Upper lobe of right lung (tissue), 1 donor: ENCODE data around the gene COX20. TPM values are rescaled to one million over a fixed set of nuclear protein-coding genes. Genes with fewer than 3 reads are reported as not detected.

Experiments
- ATAC-seq: fragments of 200-7000 bp; cut with Tn5 transposase; one replicate; pipeline ENCODE4 v1.9.1; 2020; ENCODE audit warnings: mild to moderate bottlenecking, moderate library complexity
- DNase-seq: peaks from one replicate; pipeline ENCODE4 v3.0.0-alpha.2; 2020
- H3K27ac ChIP-seq: fragments of 200-600 bp; one replicate; pipeline ENCODE4 v1.8.0; 2022
- H3K27me3 ChIP-seq: fragments of 200-600 bp; one replicate; pipeline ENCODE4 v1.8.0; 2022; ENCODE audit warnings: mild to moderate bottlenecking
- H3K36me3 ChIP-seq: fragments of 200-600 bp; one replicate; pipeline ENCODE4 v1.8.0; 2022
- H3K4me1 ChIP-seq: fragments of 200-600 bp; one replicate; pipeline ENCODE4 v1.8.0; 2022
- H3K4me3 ChIP-seq: fragments of 200-600 bp; one replicate; pipeline ENCODE4 v1.8.0; 2022; ENCODE audit warnings: mild to moderate bottlenecking
- H3K9me3 ChIP-seq: fragments of 200-600 bp; one replicate; pipeline ENCODE4 v1.8.0; 2022
- CTCF ChIP-seq: fragments of 200-600 bp; IDR thresholded peaks from one replicate; pipeline ENCODE4 v1.8.0; 2022; ENCODE audit warnings: antibody characterized with exemption
- intact Hi-C: fragments of 100-400 bp; cut with DNase I; formaldehyde crosslinking; loops from one replicate; pipeline ENCODE4 v1.11.0; 2022
- total RNA-seq: library from RNA; stranded (reverse); fragmentation: NEBNext Ultra II Directional; extraction: Animal tissue kit (Norgen Biotek cat#: 25700); gene quantifications from one replicate; pipeline ENCODE4 v1.2.1, GENCODE V29; 2021
- donor health status: DM: no; HTN: yes; CAD: no; lungs with severe emphysema.

COX20 gene
- total RNA-seq, 1 donor from 2014 or later = 25.0 TPM

GRCh38 chr1:244866355-244866754, 30.9 kb downstream of the COX20 start:
- no peaks in the 10 kb centered on the region for H3K9me3 ChIP-seq
- no peak overlapping the region for H3K4me3 ChIP-seq
- H3K36me3 ChIP-seq = peaks cover 8% of the 10 kb centered on the region
- intact Hi-C loops = no loop called here
- H3K27ac ChIP-seq = peak overlapping the region; percentile 100
- peaks cover 12% of the 10 kb centered on the region for H3K4me1 ChIP-seq
- no peak for ATAC-seq
- no peak for TF ChIP-seq CTCF
- no peaks in the 10 kb centered on the region for H3K27me3 ChIP-seq
- no peak for DNase-seq

- DNase-seq (no peak), ATAC-seq (no peak)
- H3K27me3 ChIP-seq = no peaks in the 10 kb centered on the region
- H3K27ac ChIP-seq = no peak overlapping the region
- TF ChIP-seq CTCF = no peak
- no peaks in the 10 kb centered on the region for H3K9me3 ChIP-seq
- intact Hi-C loops = no loop called here
- H3K4me1 ChIP-seq = peaks cover 6% of the 10 kb centered on the region
- H3K36me3 ChIP-seq = no peaks in the 10 kb centered on the region
- H3K4me3 ChIP-seq = no peak overlapping the region
These were observed 33.3 kb downstream of the COX20 start for GRCh38 chr1:244868484-244869363.

GRCh38 chr1:244869364-244869827, 33.9 kb downstream of the COX20 start:
- intact Hi-C loops = no loop called here
- TF ChIP-seq CTCF = no peak
- Histone ChIP-seq H3K27me3 (no peaks in the 10 kb centered on the region), H3K4me1 (peaks cover 6% of the 10 kb centered on the region), H3K9me3 (no peaks in the 10 kb centered on the region), H3K27ac (no peak overlapping the region), H3K4me3 (no peak overlapping the region), H3K36me3 (no peaks in the 10 kb centered on the region)
- ATAC-seq = no peak
- no peak for DNase-seq

- no peaks in the 10 kb centered on the region for H3K27me3 ChIP-seq
- no peak overlapping the region for H3K4me3 ChIP-seq
- intact Hi-C loops = no loop called here
These were observed 34.5 kb downstream of the COX20 start for GRCh38 chr1:244869950-244870349.

GRCh38 chr1:244874974-244875579, 39.6 kb downstream of the COX20 start:
- no peaks in the 10 kb centered on the region for H3K36me3 ChIP-seq
- no peak overlapping the region for H3K27ac ChIP-seq
- no peak overlapping the region for H3K4me3 ChIP-seq
- intact Hi-C loops = no loop called here
- no peak for ATAC-seq
- no peak for TF ChIP-seq CTCF
- no peaks in the 10 kb centered on the region for H3K27me3 ChIP-seq
- H3K9me3 ChIP-seq = no peaks in the 10 kb centered on the region
- no peaks in the 10 kb centered on the region for H3K4me1 ChIP-seq
- DNase-seq = no peak

More at GRCh38 chr1:244869950-244870349, 34.5 kb downstream of the COX20 start:
- DNase-seq (no peak), ATAC-seq (no peak)
- no peak for TF ChIP-seq CTCF
- Histone ChIP-seq H3K4me1 (peaks cover 6% of the 10 kb centered on the region), H3K27ac (no peak overlapping the region), H3K9me3 (no peaks in the 10 kb centered on the region), H3K36me3 (no peaks in the 10 kb centered on the region)
